CD14-positive monocyte (primary cell): Measurements from ENCODE around the gene OR6S1. TPM values are rescaled to one million over a fixed set of nuclear protein-coding genes. Genes with fewer than 3 reads are reported as not detected.

ENCODE experiments used
- DNase-seq, 3 donors: peaks; one replicate each; pipeline ENCODE4 v3.0.0-alpha.2; 2011 to 2022
- H2AFZ ChIP-seq: 2 replicates; pipeline ENCODE4 v1.6.0; 2012; ENCODE audit warnings: mild to moderate bottlenecking, low read depth, low read length, inconsistent platforms; ENCODE audit not compliant: insufficient read depth, poor library complexity, severe bottlenecking
- H3K27ac ChIP-seq, 2 donors: 1 replicate in 1 of 2; 2 replicates in 1 of 2; pipeline ENCODE4 v1.5.1; 2012 to 2013; ENCODE audit warnings: low read length in 2 of 2, control low read depth in 1 of 2, inconsistent platforms in 1 of 2, low read depth in 1 of 2, mild to moderate bottlenecking in 1 of 2
- H3K27me3 ChIP-seq, 2 donors: one replicate each; pipeline versions ENCODE4 v1.6.0 to v1.6.1; 2011 to 2013; ENCODE audit warnings: low read length in 2 of 2; ENCODE audit not compliant: control insufficient read depth in 2 of 2, insufficient read depth in 2 of 2
- H3K36me3 ChIP-seq, 2 donors: replicated peaks in 1 of 2; 1 replicate in 1 of 2; 2 replicates in 1 of 2; pipeline versions ENCODE4 v1.5.1 to v1.6.1; 2012 to 2013; ENCODE audit warnings: low read length in 2 of 2, control low read depth in 1 of 2, inconsistent platforms in 1 of 2, mild to moderate bottlenecking in 1 of 2; ENCODE audit not compliant: insufficient read depth in 2 of 2, control insufficient read depth in 1 of 2
- H3K4me1 ChIP-seq, 2 donors: 1 replicate in 1 of 2; 2 replicates in 1 of 2; pipeline versions ENCODE4 v1.5.1 to v1.6.1; 2012 to 2013; ENCODE audit warnings: low read length in 2 of 2, control low read depth in 1 of 2, inconsistent platforms in 1 of 2, mild to moderate bottlenecking in 1 of 2, moderate library complexity in 1 of 2; ENCODE audit not compliant: insufficient read depth in 2 of 2, control insufficient read depth in 1 of 2
- H3K4me2 ChIP-seq: replicated peaks from 2 replicates; pipeline ENCODE3; 2012; ENCODE audit warnings: low read length, moderate library complexity, mild to moderate bottlenecking; ENCODE audit not compliant: poor library complexity, severe bottlenecking; ENCODE audit errors: extremely low read depth
- H3K4me3 ChIP-seq, 3 experiments: fragments of 200-600 bp in 1 of 3; sonication (generic) in 1 of 3; replicated peaks in 1 of 3; 1 replicate in 2 of 3; 2 replicates in 1 of 3; pipeline ENCODE4 v1.5.1; 2011 to 2013; ENCODE audit warnings: low read length in 3 of 3, mild to moderate bottlenecking in 3 of 3, control low read depth in 2 of 3, low read depth in 2 of 3, inconsistent platforms in 1 of 3, moderate library complexity in 1 of 3
- H3K79me2 ChIP-seq: 2 replicates; pipeline ENCODE4 v1.6.0; 2012; ENCODE audit warnings: mild to moderate bottlenecking, control low read depth, inconsistent platforms, low read length, moderate library complexity; ENCODE audit not compliant: insufficient read depth
- H3K9ac ChIP-seq: 2 replicates; pipeline ENCODE4 v1.6.0; 2017; ENCODE audit warnings: low read length, mild to moderate bottlenecking; ENCODE audit not compliant: insufficient read depth, poor library complexity, severe bottlenecking
- H3K9me3 ChIP-seq, 2 donors: replicated peaks in 1 of 2; 1 replicate in 1 of 2; 2 replicates in 1 of 2; pipeline versions ENCODE4 v1.5.1 to v1.6.1; 2012 to 2013; ENCODE audit warnings: low read length in 2 of 2, control low read depth in 1 of 2; ENCODE audit not compliant: control insufficient read depth in 1 of 2, insufficient read depth in 1 of 2
- H4K20me1 ChIP-seq: 2 replicates; pipeline ENCODE4 v1.6.0; 2012; ENCODE audit warnings: mild to moderate bottlenecking, low read length, control low read depth, moderate library complexity; ENCODE audit not compliant: insufficient read depth
- H3K27ac Mint-ChIP-seq, 7 donors: one replicate each; pipeline ENCODE4 v1.8.0; 2020; ENCODE audit warnings: mild to moderate bottlenecking in 7 of 7, mixed read lengths in 7 of 7, moderate library complexity in 6 of 7, inconsistent platforms in 2 of 7
- H3K27me3 Mint-ChIP-seq, 3 donors: one replicate each; pipeline ENCODE4 v1.8.0; 2021 to 2022; ENCODE audit warnings: low read depth in 3 of 3, mild to moderate bottlenecking in 3 of 3, mixed read lengths in 3 of 3, moderate library complexity in 3 of 3, inconsistent platforms in 1 of 3
- H3K36me3 Mint-ChIP-seq, 2 donors: one replicate each; pipeline ENCODE4 v1.8.0; 2020; ENCODE audit warnings: mixed read lengths in 2 of 2, inconsistent platforms in 1 of 2, mild to moderate bottlenecking in 1 of 2
- H3K4me1 Mint-ChIP-seq: one replicate; pipeline ENCODE4 v1.8.0; 2020; ENCODE audit warnings: mild to moderate bottlenecking, mixed read lengths
- H3K4me3 Mint-ChIP-seq, 2 donors: one replicate each; pipeline ENCODE4 v1.8.0; 2020; ENCODE audit warnings: mild to moderate bottlenecking in 2 of 2, mixed read lengths in 2 of 2, moderate library complexity in 1 of 2
- H3K9me3 Mint-ChIP-seq, 7 donors: one replicate each; pipeline ENCODE4 v1.8.0; 2020 to 2022; ENCODE audit warnings: mixed read lengths in 7 of 7, mild to moderate bottlenecking in 6 of 7, moderate library complexity in 6 of 7, inconsistent platforms in 2 of 7
- CTCF ChIP-seq: fragments of 200-600 bp; IDR thresholded peaks from one replicate; pipeline ENCODE4 v1.8.0; 2022; ENCODE audit warnings: antibody characterized with exemption, mild to moderate bottlenecking
- whole genome bisulfite sequencing: methylation state at CpG from one replicate; pipeline ENCODE4 v1.1.5; 2013; ENCODE audit warnings: missing lambda C conversion rate; ENCODE audit not compliant: insufficient coverage; 5-methylcytosine and 5-hydroxymethylcytosine counted together
- intact Hi-C, 2 donors: fragments of 100-400 bp; cut with micrococcal nuclease; formaldehyde crosslinking; loops; one replicate each; pipeline versions ENCODE4 v1.15.0 to v1.15.1; 2023
- polyA plus RNA-seq, 3 donors: library from polyadenylated mRNA; depleted of rRNA in 1 of 3; unstranded in 2 of 3; stranded (reverse) in 1 of 3; fragments of 300-500 nt in 2 of 3; fragments of >200 nt in 1 of 3; fragmentation: Illumina TruSeq in 2 of 3; gene quantifications; 1 replicate in 2 of 3; 2 replicates in 1 of 3; pipeline ENCODE4 v1.2.3, GENCODE V29; 2012 to 2021

The OR6S1 gene
- polyA plus RNA-seq, 3 donors, result not detected

GRCh38 chr14:20686386-20687143 lies 45.1 kb upstream of the OR6S1 start:
- Histone ChIP-seq H2AFZ (no peak overlapping the region), H3K9ac (no peak overlapping the region), H3K36me3 (no peaks in the 10 kb centered on the region), H3K27me3 (no peaks in the 10 kb centered on the region), H3K9me3 (no peaks in the 10 kb centered on the region), H3K4me2 (no peak overlapping the region), H3K4me1 (peaks cover 39% of the 10 kb centered on the region in 2 donors), H3K79me2 (peaks cover 10% of the 10 kb centered on the region), H3K4me3 (no peak overlapping the region), H4K20me1 (no peaks in the 10 kb centered on the region), H3K27ac (no peak overlapping the region)
- Mint-ChIP-seq H3K4me1 (peaks cover 30% of the 10 kb centered on the region), H3K27me3 (peaks cover 0 to 4% (median 0%) of the 10 kb centered on the region in 3 donors), H3K4me3 (peak overlapping the region in 1 of 2 donors; percentile 40), H3K27ac (peak overlapping the region in 6 of 7 donors; percentile 11 to 88 (median 81)), H3K9me3 (no peaks in the 10 kb centered on the region), H3K36me3 (peaks cover 4 to 7% of the 10 kb centered on the region in 2 donors)
- TF ChIP-seq CTCF, result no peak
- intact Hi-C loops, result loop anchor here (5.0 to 10.0 kb wide), 4 partner anchors 212 to 418 kb away; partner anchors contain the start of genes TMEM253 (in 1 of the 2) and ZNF219 (in 1 of the 2)
- WGBS, result no CpG with 5 or more reads among the region's 7 CpGs
- no peak for DNase-seq

- Histone ChIP-seq H3K79me2 (peaks cover 10% of the 10 kb centered on the region), H3K4me2 (peak overlapping the region; percentile 88), H3K27ac (peak overlapping the region; percentile 96 to 99), H3K27me3 (no peaks in the 10 kb centered on the region), H3K36me3 (no peaks in the 10 kb centered on the region), H3K4me3 (peak overlapping the region; percentile 84 to 91 (median 86)), H2AFZ (peak overlapping the region; percentile 77), H4K20me1 (no peaks in the 10 kb centered on the region), H3K4me1 (peaks cover 56% of the 10 kb centered on the region in 2 donors), H3K9ac (peak overlapping the region; percentile 91), H3K9me3 (no peaks in the 10 kb centered on the region)
- intact Hi-C loops, result loop anchor here (2.0 to 10.0 kb wide), 8 partner anchors 53 to 420 kb away; partner anchors contain the start of genes PARP2 (in 1 of the 2), TMEM253 (in 1 of the 2) and ZNF219 (in 1 of the 2)
- no peak for TF ChIP-seq CTCF
- H3K4me1 Mint-ChIP-seq, result peaks cover 44% of the 10 kb centered on the region
- peaks cover 0 to 4% (median 0%) of the 10 kb centered on the region in 3 donors for H3K27me3 Mint-ChIP-seq
- 16% methylated on average over 10 of the region's 22 CpGs for WGBS
- H3K4me3 Mint-ChIP-seq, result no peak overlapping the region
- peak in 2 of 3 donors; percentile 41 to 42 for DNase-seq
- no peaks in the 10 kb centered on the region for H3K9me3 Mint-ChIP-seq
- H3K27ac Mint-ChIP-seq, result peak overlapping the region in 2 of 7 donors; percentile 88 to 89
- peaks cover 4 to 7% of the 10 kb centered on the region in 2 donors for H3K36me3 Mint-ChIP-seq
Measured at GRCh38 chr14:20684662-20685456, 43.4 kb upstream of the OR6S1 start.
